ENCODE results near the gene AGRN.
"Not testable (repeated sequence)": the region's sequence is repeated elsewhere in the genome, so short reads cannot be mapped to it uniquely, and the experiment has no call there.

AGRN gene

DNA sequence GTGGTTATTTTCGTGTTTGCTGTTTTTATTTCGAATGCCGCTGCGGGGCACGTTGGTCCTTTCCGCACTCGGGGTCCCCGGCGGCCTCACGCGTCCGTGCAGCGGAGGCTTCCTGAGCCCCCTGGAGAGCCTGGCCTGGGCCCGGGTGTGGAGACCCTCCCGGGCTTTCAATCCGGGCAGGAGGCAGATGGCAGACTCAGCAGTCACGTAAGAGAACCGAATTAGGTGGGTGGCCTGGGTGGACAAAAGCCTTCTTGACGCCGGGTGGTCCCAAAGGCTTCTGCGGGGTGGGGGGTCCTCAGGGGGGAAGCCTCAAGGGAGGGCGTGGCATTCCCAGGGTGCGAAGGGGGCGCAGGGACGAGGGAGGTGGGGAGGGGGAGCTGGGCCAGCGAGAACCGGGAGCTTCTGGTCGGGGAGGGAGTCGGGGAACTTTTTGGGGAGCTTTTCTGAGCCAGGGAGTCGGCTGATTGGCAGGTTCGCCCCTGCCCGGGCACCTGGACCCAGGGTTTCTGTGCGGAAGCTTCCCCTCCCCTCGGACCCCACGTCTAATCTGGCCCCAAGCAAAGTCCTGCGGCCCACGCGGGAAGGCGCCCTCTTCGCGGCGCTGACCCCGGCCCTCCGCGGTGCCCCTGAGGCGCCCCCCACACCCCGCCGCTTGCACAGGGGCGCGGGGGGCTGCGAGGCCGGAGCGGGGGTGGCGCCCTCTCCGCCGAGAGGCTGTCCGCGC lies 18.7 kb upstream of the AGRN start:
- DNase-seq: no peak

DNA sequence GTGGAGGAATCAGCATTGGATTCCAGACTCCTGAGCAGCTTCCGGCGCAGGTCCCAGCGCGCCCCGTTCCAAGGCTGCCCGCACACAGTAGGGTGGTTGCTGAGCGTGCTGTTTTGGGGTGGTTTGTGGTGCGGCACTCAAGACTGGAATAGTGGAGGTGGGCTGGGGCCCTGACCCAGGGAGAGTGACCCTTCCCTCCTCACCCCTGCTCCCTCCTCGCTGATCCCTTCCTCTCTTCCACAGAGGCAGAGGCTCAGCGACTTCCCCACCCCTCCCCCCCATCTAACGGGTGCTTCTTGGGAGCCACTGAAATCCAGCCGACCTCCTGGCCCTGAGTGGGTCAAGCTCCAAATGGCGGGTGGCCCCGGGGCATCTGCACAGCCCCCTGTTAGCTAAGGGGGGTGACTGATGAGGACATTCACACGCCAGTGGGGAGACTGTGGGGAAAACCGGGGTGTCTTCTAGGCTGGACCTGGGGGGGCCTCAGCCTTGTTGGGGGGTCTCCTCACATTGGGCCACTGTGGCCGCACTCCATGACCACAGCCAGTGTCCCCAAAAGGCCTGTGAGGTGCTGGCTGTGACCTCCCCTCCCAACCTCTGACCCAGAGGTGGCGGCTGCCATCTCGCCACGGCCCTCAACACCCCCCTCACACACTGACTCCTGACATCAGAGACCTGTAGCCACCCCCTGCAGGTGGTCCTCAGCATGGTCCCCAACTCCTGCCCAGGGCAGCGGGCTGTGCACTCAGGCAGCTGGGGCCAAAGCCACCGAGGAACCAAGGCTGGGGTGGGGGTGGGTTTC lies 16.1 kb upstream of the AGRN start:
- DNase-seq: no peak

DNA sequence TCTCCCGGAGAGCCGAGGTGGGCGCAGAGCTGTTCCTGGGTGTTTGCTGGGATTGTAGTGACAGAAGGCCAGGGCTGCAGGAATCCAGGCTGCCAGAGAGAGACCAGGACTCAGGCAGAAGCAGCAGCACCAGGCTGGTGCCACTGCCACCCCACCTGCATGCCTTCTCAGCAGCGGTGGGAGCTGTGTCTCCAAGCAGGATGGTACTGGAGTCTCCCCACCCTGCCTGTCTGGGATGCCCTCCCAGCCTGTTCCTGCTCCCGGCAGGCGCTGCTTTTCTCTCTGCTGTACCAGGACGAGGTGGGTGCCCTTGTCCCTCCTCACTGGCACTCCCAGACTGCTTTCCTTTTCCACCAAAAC lies 15.5 kb upstream of the AGRN start:
- DNase-seq: no peak

DNA sequence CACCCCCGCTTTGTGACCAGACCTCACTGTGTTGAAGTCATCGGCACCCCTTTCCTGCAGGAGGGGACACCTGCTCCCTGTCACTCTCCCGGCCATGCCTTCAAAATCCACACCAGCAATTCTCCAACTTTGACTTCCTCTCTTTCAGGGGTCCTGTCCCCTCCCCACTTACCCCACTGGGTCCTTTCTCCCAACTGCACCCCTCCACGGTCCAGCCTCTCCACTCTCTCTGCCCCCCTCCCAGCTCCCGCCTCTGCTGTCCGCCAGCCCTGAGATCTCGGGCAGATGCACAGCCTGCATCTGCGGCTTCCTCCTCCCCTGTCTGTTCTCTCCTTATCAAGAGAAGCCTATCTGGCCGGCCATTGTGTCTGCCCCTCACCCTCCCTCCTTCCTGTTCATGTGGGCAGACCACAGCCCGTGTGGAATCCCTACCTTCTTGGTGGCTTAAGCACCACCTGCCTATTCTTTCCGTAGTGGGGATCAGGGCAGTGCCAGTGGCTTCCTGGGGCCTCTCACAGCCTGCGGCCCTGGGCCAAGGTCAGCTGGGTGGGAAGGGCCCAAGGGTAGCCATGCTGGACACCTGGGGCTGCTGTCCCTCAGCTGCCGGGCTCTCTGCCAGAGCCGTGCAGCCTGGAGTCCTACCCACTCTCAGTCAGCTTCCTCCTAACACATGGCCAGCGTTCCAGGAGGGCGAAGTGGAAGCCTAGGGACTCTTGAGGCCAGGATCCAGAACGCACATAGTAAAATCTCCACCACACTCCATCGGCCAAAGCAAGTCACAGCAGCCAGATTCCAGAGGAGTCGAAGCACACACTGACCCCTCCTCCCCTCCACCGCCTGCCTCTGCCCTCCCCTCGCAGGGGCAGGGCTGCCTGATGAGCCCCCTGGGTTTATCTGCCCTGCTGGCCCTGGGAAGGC lies 14.9 kb upstream of the AGRN start:
- DNase-seq: no peak

DNA sequence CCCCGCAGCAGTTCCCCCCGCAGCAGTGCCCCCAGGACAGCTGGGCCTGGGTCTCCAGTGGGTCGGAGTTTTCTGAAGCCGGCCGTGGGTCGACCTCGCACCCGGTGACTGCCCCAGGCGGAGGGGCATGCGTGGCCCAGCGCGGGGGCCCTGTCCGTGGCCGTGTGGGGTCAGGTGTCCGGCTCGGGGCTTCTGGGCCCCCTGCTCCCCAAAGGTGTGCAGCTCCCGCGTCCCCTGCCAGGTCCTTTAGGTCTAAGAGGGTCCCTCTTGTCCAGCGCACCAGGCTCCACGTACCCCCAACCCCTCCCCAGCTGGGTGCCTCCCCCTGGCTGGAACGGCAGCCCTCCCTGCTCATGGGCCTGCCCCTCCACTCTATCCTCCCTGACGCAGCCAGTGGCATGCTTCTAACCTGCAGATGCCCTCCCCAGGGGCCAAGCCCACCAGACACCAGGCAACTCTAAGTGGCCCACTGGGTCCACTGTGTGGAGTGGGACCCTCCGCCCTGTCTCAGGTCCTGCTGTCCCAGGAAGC lies 14.1 kb upstream of the AGRN start:
- no peak for DNase-seq

DNA sequence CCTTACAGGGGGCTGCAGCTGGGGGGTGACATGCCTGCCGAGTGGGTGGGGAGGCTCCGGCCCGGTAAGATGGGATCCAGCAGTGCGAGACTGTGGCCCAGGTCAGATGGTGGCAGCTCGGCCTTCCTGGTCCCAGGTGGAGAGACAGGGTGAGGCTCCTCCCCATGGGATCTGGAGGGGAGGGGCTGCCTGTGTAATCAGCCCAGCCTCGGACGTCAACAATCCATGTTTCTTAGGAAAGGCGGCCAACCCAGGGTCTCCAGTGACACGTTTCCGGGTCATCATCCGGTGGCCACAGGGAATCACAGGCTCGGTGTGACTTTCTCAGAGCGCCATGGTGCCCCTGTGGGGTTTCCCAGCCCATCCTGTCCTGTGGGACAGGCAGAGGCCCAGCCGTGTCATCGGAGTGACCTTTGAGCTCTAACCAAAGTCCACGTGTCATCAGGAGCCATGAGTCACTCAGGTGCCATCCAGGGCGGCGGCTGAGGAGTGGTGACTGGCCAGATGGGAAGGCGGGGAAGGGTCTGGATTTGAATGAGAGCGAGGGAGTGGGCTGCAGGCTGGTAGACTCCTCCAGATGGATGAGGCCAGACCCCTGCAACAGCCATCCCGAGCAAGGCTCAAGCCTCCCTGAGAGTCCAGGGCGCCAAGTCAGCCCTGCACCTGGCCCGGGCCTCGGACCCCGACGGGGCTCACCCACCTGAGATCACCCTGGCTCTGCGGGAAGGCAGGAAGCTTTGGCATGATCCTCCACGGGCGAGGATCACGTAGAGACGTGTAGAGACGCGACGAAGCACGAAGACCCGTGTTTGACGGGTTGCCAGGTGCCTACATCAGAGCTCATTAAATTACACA lies 13.4 kb upstream of the AGRN start:
- DNase-seq: no peak

DNA sequence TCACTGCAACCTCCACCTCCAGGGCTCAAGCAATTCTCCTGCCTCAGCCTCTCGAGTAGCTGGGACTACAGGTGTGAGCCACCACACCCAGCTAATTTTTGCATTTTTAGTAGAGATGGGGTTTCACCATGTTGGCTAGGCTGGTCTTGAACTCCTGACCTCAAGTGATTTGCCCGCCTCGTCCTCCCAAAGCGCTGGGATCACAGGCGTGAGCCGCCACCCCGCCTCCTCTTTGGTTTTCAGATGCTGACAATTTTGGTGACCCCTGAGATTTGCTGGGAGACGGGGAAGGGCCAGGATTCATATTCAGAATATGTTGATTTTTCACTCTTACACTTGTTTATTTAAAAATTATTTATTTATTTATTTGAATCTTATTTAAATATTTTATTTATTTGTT lies 9.8 kb upstream of the AGRN start:
- not testable (repeated sequence) for DNase-seq

DNA sequence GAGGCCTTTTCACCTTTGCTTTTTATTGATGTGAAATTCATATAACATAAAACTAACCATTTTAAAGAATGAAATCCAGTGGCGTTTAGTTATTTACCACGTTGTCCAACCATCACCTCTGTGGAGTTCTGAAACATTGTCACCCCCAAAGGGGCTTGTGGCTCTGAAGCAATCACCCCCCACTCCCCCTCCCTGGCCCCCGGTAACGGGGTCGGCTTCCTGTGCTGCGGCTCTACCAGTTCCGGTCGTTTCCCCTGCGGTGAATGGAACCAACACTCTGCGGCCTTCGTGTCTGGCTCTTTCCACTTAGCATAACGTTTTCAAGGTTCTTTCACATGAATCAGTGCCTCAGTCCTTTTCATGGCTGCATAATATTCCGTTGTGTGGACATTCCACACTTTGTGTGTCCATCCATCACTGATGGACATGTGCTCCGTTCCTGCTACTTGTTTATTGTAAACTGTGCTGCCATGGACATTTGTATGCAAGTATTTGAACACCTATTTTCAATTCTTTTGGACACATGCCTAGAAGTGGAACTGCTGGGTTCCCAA lies 8.4 kb upstream of the AGRN start:
- DNase-seq: no peak

DNA sequence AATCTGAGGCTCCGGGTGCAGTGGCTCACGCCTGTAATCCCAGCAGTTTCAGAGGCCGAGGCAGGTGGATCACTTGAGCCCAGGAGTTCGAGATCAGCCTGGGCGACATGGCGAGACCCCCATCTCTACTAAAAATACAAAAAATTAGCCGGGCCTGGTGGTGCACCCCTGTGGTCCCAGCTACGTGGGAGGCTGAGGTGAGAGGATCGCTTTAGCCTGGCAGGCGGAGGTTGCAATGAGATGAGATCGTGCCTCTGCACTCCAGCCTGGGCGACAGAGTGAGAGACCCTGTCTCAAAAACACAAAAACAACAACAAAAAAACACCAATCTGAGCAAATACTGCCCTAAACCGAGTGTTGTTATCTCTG lies 7.2 kb upstream of the AGRN start:
- not testable (repeated sequence) for DNase-seq

DNA sequence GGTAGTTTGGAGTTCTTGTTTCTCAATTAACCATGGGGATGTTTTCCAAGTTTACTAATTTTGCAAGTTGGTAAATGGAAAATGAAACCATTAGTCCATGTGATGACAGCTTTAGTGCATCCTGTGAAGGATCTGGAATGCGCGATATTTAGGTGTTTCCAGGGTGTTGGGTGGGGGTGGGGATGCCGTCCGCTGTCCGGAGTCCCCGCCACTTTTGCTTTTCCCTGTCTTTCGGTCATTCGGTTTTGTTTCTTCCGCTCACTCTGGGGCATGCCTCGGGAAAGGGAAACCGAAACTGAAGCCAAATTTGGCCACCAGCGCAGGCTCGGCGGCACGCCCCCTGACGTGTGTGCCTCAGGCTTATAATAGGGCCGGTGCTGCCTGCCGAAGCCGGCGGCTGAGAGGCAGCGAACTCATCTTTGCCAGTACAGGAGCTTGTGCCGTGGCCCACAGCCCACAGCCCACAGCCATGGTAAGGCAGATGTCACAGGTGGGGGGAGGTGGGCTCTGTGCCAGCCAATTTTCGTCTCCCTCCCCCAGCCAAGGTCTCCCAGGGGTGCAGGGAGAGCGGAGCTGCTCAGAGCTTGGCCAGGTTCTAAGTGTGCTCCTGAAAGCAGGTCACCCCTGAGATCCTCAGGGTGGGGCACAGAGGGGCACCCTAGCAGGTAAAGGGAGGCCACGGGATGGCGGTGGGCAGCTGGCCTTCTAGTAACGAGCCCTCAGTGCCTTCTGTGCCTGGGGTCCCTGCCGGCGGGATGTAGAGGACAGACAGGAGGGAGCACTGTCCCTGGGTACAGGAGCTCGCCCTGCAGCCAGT lies 6.6 kb upstream of the AGRN start, which contains the start of gene ISG15:
Gene ISG15 (plus strand): TSS at position 393 of the 817 bp plus-strand sequence. CDS start 77 bp downstream, at position 470.
- DNase-seq: peak; percentile 56

DNA sequence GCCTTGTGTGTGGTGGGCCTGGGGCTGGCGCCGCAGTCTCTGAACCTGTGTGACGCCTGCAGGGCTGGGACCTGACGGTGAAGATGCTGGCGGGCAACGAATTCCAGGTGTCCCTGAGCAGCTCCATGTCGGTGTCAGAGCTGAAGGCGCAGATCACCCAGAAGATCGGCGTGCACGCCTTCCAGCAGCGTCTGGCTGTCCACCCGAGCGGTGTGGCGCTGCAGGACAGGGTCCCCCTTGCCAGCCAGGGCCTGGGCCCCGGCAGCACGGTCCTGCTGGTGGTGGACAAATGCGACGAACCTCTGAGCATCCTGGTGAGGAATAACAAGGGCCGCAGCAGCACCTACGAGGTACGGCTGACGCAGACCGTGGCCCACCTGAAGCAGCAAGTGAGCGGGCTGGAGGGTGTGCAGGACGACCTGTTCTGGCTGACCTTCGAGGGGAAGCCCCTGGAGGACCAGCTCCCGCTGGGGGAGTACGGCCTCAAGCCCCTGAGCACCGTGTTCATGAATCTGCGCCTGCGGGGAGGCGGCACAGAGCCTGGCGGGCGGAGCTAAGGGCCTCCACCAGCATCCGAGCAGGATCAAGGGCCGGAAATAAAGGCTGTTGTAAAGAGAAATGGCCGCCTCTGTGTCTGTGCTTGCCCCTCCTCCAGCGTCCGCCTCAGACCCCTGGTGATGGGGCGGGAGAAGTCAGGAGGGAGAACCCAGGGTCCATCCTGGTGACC lies 5.8 kb upstream of the AGRN start:
- DNase-seq: peak; percentile 38

DNA sequence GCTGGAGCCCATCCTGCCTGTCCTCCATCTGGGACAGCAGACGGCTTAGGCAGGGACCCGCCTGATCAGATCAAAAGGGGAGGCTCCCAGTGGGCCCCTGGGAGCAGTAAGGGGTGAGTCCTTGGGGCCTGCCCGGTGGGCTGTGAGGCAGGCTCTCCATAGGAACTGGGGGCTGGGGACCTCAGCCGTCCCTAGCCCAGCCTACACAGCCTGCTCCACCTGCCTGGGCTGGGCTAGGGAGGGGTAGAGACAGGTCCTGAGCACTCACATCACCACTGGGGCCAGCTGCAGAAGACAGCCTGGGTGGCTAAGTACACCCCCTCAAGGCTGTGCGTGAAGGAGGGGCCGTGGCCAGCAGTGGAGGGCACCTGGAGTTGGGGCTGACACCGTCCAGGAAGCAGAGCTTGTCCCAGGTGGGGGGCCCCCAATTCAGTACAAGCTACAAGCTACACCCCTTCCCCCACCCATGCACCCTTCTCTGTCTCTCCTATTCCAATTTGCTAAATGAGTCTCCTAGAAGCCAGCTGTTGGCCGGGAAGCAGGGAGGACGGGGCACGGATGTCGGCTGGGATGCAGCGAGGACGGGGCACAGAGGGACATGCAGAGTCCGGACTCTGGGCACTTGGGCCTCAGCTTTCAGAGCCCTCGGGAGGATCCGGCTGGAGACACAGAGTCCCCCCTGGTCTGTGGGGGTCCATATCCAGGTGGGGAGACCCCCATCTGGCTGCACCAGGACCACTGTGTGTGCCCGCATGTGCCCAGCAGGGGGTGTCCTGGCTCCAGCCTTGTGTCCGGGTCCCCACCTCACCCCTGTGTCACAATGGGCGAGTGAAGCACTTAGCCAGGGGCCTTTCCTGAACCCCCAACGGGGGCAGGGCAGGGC lies 4.9 kb upstream of the AGRN start:
- no peak for DNase-seq

DNA sequence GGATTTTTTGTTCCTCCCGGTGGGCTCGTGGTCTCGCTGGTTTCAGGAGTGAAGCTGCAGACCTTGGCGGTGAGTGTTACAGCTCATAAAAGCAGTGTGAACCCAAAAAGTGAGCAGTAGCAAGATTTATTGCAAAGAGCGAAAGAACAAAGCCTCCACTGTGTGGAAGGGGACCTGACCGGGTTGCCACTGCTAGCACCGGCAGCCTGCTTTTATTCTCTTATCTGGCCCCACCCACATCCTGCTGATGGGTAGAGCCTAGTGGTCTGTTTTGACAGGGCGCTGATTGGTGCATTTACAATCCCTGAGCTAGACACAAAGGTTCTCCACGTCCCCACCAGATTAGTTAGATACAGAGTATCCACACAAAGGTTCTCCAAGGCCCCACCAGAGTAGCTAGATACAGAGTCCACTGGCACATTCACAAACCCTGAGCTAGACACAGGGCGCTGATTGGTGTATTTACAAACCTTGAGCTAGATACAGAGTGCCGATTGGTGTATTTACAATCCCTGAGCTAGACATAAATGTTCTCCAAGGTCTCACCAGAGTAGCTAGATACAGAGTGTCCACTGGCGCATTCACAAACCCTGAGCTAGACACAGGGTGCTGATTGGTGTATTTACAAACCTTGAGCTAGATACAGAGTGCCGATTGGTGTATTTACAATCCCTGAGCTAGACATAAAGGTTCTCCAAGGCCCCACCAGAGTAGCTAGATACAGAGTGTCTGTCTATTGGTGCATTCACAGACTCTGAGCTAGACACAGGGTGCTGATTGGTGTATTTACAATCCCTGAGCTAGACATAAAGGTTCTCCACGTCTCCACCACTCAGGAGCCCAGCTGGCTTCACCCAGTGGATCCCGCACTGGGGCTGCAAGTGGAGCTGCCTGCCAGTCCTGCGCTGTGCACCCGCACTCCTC lies 2.3 kb upstream of the AGRN start:
- not testable (repeated sequence) for DNase-seq

DNA sequence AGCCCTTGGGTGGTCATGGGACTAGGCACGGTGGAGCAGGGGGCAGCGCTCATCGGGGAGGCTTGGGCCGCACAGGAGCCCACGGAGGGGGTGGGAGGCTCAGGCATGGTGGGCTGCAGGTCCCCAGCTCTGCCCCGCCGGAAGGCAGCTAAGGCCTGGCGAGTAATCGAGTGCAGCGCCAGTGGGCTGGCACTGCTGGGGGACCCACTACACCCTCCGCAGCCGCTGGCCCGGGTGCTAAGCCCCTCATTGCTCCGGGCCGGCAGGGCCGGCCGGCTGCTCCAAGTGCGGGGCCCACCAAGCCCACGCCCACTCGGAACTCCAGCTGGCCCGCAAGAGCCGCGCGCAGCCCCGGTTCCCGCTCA lies 1.6 kb upstream of the AGRN start:
- DNase-seq: not testable (repeated sequence)

DNA sequence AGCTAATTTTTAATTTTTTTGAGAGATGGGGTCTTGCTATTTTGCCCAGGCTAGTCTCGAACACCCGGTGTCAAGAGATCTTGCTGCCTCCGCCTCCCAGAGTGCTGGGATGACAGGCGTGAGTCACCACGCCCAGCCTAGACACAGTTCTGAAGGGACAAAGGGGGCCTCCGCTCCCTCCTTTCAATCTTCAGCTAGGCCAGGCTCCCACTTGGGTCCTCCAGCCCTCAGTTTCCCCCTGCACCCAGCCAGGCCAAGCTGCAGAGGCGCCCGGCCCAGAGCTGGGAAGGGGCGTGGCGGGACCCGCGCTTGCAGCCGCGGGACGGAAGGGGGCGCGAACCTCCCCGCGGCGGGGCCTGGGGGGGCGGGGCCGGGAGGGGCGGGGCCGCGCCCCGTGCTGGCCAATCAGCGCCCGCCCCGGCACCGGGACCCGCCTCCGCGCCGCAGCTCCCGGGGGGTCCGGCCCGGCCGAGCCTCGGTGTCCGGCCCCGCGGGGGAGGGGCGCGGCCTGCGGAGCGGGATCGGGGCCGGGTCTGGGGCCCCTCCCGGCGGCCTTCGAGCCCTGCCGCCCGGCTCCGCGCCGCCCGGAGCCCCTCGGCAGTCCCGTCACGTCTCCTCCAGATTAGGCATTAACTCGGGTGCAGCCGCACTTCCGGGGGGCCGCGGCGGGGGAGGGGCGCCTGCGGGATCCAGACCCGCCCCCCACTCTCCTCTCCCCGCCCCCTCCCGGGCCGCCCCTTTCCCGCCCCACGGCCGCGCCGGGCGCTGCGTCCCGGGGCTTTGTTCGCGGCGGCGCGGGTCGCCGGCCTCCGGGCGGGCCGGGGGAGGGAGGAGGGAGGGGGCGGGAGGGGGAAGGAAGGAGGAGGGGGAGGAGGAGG lies 559 bp upstream of the AGRN start:
- DNase-seq: peak; percentile 56

DNA sequence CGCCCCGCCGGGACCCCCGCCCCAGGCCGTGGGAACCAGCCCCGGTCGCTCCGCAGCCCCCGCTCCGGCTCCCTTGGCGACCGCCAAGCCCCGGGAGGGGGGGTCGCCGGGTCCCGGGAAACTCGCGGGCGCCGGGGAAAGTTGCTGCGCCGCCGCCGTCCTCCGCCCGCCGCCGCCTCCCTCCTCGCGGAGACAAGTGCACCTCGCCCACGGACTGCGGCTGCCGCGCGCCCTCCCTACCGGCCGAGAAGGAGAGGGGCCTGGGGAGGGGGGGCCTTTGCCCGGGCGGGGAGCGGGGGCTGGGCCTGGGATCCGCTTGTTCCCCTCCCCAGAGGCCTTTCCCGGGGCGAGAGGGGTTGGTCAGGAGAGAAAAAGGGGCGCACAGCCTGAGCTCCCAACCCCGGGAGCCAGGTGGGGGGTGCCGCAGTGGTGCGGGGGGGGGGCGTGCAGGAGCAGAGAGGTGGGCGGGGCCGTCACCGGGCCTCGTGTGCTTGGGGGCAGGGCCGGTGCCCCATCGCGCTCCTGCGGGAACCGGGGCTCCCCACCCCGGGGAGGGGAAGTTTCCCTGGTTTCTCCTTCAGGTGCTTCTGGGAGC lies 592 bp downstream of the AGRN start:
- DNase-seq: no peak
